Posterior cingulate gyrus (tissue), 11 donors: ENCODE data around the gene UTS2B.

Source experiments
- DNase-seq, 10 donors: peaks; one replicate each; pipeline versions ENCODE4 v3.0.0 to v3.0.0-alpha.2; 2020 to 2021; ENCODE audit warnings: mixed read lengths in 3 of 10
- intact Hi-C: fragments of 100-400 bp; cut with DNase I; formaldehyde crosslinking; loops from one replicate; pipeline ENCODE4 v1.15.1; 2023

The UTS2B gene

GRCh38 chr3:191328383-191328961 is 1.9 kb downstream of the UTS2B start:
- intact Hi-C loops = no loop called here
- DNase-seq = no peak

GRCh38 chr3:191327526-191327925 is 2.8 kb downstream of the UTS2B start:
- DNase-seq = no peak
- intact Hi-C loops = no loop called here

- intact Hi-C loops = no loop called here
- DNase-seq = no peak
These were observed 5.4 kb downstream of the UTS2B start for GRCh38 chr3:191324936-191325335.

- intact Hi-C loops = no loop called here
- no peak for DNase-seq
These were observed 9.1 kb downstream of the UTS2B start for GRCh38 chr3:191321019-191321767.

GRCh38 chr3:191320316-191320715 is 10.0 kb downstream of the UTS2B start:
- intact Hi-C loops = no loop called here
- DNase-seq = no peak

- intact Hi-C loops = no loop called here
- DNase-seq = peak in 1 of 10 donors; percentile 80
These were observed 13.3 kb downstream of the UTS2B start for GRCh38 chr3:191316876-191317603.

- intact Hi-C loops = no loop called here
These were observed 16.1 kb downstream of the UTS2B start for GRCh38 chr3:191314109-191314728.

GRCh38 chr3:191313296-191313695 is 17.0 kb downstream of the UTS2B start:
- intact Hi-C loops = no loop called here
- DNase-seq = no peak

More at GRCh38 chr3:191314109-191314728, 16.1 kb downstream of the UTS2B start:
- no peak for DNase-seq

GRCh38 chr3:191307341-191307740 is 23.0 kb downstream of the UTS2B start:
- intact Hi-C loops = no loop called here
- DNase-seq = no peak

- no peak for DNase-seq
- intact Hi-C loops = no loop called here
These were observed 23.9 kb downstream of the UTS2B start for GRCh38 chr3:191306428-191306827.

- intact Hi-C loops = no loop called here
- no peak for DNase-seq
These were observed 26.7 kb downstream of the UTS2B start for GRCh38 chr3:191303596-191303995.

- no peak for DNase-seq
- intact Hi-C loops = no loop called here
These were observed 27.9 kb downstream of the UTS2B start for GRCh38 chr3:191302451-191302850.

- intact Hi-C loops = no loop called here
- no peak for DNase-seq
These were observed 28.4 kb downstream of the UTS2B start for GRCh38 chr3:191301782-191302411.

- no peak for DNase-seq
- intact Hi-C loops = no loop called here
These were observed 29.3 kb downstream of the UTS2B start for GRCh38 chr3:191301017-191301416.

- no peak for DNase-seq
- intact Hi-C loops = no loop called here
These were observed 29.9 kb downstream of the UTS2B start for GRCh38 chr3:191300422-191300821.

- intact Hi-C loops = no loop called here
These were observed 31.5 kb downstream of the UTS2B start for GRCh38 chr3:191298846-191299245.

GRCh38 chr3:191296041-191296541 is 34.2 kb downstream of the UTS2B start:
- DNase-seq = no peak
- intact Hi-C loops = no loop called here

More at GRCh38 chr3:191298846-191299245, 31.5 kb downstream of the UTS2B start:
- no peak for DNase-seq

GRCh38 chr3:191294291-191294690 is 36.0 kb downstream of the UTS2B start:
- intact Hi-C loops = no loop called here
- DNase-seq = no peak

GRCh38 chr3:191292243-191293015 is 37.9 kb downstream of the UTS2B start:
- DNase-seq = no peak
- intact Hi-C loops = no loop called here
